Progenitor cell of endocrine pancreas (in vitro differentiated cells): Measurements from ENCODE around the gene ELAC2. TPM values are rescaled to one million over a fixed set of nuclear protein-coding genes. Genes with fewer than 3 reads are reported as not detected.

Experiments used
- DNase-seq: peaks from one replicate; pipeline ENCODE4 v3.0.0; 2021; ENCODE audit warnings: low spot score; ENCODE audit not compliant: unreplicated experiment
- H3K27ac Mint-ChIP-seq: 2 replicates; pipeline ENCODE4 v1.8.0; 2021; ENCODE audit warnings: mild to moderate bottlenecking, moderate library complexity, mixed read lengths
- H3K27me3 Mint-ChIP-seq: 2 replicates; pipeline ENCODE4 v1.8.0; 2021; ENCODE audit warnings: mixed read lengths
- H3K36me3 Mint-ChIP-seq: 2 replicates; pipeline ENCODE4 v1.8.0; 2022; ENCODE audit warnings: mixed read lengths; ENCODE audit not compliant: insufficient read depth
- H3K4me1 Mint-ChIP-seq: 2 replicates; pipeline ENCODE4 v1.8.0; 2021; ENCODE audit warnings: low read depth, mixed read lengths
- H3K4me3 Mint-ChIP-seq: 2 replicates; pipeline ENCODE4 v1.8.0; 2021; ENCODE audit warnings: low read depth, mild to moderate bottlenecking, moderate library complexity, mixed read lengths
- H3K9me3 Mint-ChIP-seq: 2 replicates; pipeline ENCODE4 v1.8.0; 2021; ENCODE audit warnings: low read depth, mixed read lengths
- CTCF ChIP-seq: fragments of 200-600 bp; sonication (generic); IDR thresholded peaks from one replicate; pipeline ENCODE4 v1.5.0; 2021; ENCODE audit warnings: antibody characterized with exemption, mild to moderate bottlenecking; ENCODE audit not compliant: unreplicated experiment
- total RNA-seq: library from RNA; stranded (reverse); gene quantifications from 2 replicates; pipeline ENCODE4 v1.2.1, GENCODE V29; 2021

Gene ELAC2
- total RNA-seq, 1 donor from 2014 or later = 74.4 TPM

DNA sequence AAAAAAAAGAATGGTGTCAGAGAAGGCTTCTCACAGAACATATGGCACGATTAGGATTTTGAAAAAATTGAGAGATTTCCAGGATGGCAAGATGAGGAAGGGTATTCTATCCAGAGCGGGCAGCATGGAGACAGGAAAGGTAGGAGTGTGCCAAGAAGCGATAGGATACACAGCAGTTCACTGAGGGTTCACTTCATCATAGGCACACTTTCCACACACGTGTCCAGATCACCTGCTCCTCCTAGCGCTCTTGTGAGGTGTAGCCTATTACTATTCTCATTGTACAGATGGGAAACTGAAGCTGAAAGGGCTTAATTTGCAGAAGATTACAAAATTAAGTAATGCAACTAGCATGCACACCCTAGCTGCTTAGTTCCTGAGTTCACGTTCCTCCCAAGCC is 6.2 kb upstream of the ELAC2 start:
- H3K4me1 Mint-ChIP-seq = no peaks in the 10 kb centered on the region
- H3K9me3 Mint-ChIP-seq = no peaks in the 10 kb centered on the region
- no peak for DNase-seq
- no peak overlapping the region for H3K27ac Mint-ChIP-seq
- H3K27me3 Mint-ChIP-seq = peaks cover 5% of the 10 kb centered on the region
- no peak overlapping the region for H3K4me3 Mint-ChIP-seq
- no peaks in the 10 kb centered on the region for H3K36me3 Mint-ChIP-seq
- no peak for TF ChIP-seq CTCF

- Mint-ChIP-seq H3K36me3 (peaks cover 17% of the 10 kb centered on the region), H3K27me3 (no peaks in the 10 kb centered on the region), H3K27ac (peak overlapping the region; percentile 95), H3K9me3 (no peaks in the 10 kb centered on the region), H3K4me1 (peaks cover 10% of the 10 kb centered on the region), H3K4me3 (peak overlapping the region; percentile 95)
- no peak for DNase-seq
- no peak for TF ChIP-seq CTCF
These were observed 759 bp downstream of the ELAC2 start for GRCh38 chr17:13016881-13017654.

GRCh38 chr17:13014801-13015200 is 3.0 kb downstream of the ELAC2 start:
- DNase-seq = no peak
- no peak for TF ChIP-seq CTCF
- Mint-ChIP-seq H3K36me3 (peaks cover 27% of the 10 kb centered on the region), H3K4me1 (peaks cover 10% of the 10 kb centered on the region), H3K27me3 (no peaks in the 10 kb centered on the region), H3K9me3 (no peaks in the 10 kb centered on the region), H3K4me3 (peak overlapping the region; percentile 31), H3K27ac (no peak overlapping the region)

DNA sequence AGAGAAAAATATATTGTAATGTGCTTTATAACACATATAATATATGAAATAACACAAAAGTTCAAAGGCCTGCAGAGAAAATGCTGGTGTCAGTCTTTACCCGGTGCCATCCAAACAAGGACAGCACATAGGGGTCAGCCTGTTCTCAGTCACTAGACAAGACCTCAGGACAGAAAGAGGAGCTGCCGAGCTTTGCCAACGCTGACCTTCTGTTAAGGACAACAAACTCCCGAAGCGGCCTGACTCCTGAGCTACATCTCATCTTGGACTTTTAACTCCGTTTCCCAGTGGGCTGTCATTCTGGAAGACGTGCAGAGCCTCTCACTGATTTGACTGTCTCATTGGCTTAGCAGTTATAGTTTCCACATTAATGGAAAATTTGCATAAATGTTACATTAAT is 6.9 kb downstream of the ELAC2 start:
- Mint-ChIP-seq H3K27me3 (no peaks in the 10 kb centered on the region), H3K36me3 (peaks cover 33% of the 10 kb centered on the region), H3K27ac (no peak overlapping the region), H3K9me3 (no peaks in the 10 kb centered on the region), H3K4me3 (no peak overlapping the region), H3K4me1 (no peaks in the 10 kb centered on the region)
- no peak for DNase-seq
- TF ChIP-seq CTCF = no peak

DNA sequence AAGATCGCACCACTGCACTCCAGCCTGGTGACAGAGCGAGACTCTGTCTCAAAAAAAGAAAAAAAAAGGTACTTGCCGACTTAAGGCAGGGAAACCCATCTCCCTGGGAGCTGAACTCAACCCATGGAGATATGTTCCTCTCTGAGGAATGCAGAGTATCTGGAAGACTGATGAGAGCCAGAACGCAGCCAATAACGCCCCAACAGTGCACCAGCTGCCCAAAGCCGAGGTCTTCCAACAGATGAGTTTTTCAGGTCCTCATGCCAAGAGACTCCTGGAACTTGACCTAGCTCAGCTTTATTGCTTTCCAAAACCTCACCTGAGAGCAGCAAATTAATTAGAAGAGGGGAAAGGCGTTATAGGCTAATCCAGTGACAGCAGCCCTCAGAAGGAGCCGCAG is 9.4 kb downstream of the ELAC2 start:
- no peak overlapping the region for H3K27ac Mint-ChIP-seq
- H3K4me3 Mint-ChIP-seq = no peak overlapping the region
- H3K9me3 Mint-ChIP-seq = no peaks in the 10 kb centered on the region
- TF ChIP-seq CTCF = no peak
- H3K36me3 Mint-ChIP-seq = peaks cover 25% of the 10 kb centered on the region
- H3K27me3 Mint-ChIP-seq = no peaks in the 10 kb centered on the region
- DNase-seq = no peak
- no peaks in the 10 kb centered on the region for H3K4me1 Mint-ChIP-seq
